ENCODE results near the gene PIP5K1C.

Gene PIP5K1C

DNA sequence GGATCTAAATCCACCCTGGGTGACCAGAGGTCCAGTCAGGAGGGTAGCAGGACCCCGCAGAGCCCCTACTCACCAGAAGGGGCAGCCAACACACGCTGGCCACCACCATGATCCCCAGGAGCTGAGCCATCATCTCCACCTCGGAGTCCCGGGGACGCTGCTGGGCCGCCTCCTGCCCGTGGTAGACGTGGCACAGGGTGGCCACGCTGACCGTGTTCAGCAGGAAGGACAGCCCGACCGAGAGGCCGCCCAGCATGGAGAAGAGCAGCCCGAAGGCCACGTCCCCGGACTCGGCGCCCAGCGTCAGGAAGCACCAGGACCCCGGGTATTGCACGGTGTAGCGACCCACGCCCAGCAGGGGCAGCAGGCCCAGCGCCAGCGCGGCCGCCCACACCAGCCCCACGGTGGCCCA is 100.5 kb downstream of the PIP5K1C start:
- no peak overlapping the region for H2AFZ ChIP-seq (ENCODE audit: low read depth, low read length)
- ATAC-seq (ENCODE audit: insufficient read depth, low read depth): no peak

DNA sequence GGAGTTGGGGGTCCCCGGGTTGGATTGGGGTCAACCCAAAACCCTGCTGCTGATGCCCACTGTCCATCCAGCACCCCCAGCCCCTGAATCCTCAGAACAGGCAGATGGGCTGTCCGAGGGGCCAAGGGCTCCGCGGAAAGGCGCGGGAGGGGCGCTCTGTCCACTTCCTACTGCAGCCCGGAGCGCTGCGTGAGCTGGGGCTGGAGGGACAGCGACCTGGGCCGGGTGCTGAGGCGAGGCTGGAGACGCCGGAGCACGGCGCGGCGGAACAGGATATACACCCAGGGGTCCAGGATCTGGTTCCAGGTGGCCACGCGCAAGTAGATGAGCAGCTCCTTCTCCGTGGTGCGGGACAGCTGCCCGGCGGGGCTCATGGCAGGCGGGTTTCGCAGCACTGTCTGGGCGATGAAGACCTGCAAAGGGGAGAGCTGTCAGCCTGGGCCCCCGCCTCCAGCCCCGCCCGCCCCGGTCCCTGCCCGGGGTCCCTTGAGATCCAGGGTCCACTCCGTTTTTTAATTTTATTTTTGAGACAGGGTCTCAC is 104.7 kb downstream of the PIP5K1C start:
- DNase-seq: no peak
- Histone ChIP-seq H3K4me3 (ENCODE audit: low read depth in 1 of 2, low read length in 2 of 2) (no peak overlapping the region), H3K4me2 (ENCODE audit: insufficient read depth, low read length) (no peak overlapping the region), H3K36me3 (ENCODE audit: insufficient read depth, low read length) (no peaks in the 10 kb centered on the region), H3K27me3 (ENCODE audit: insufficient read depth, low read length, poor library complexity) (no peaks in the 10 kb centered on the region), H3K27ac (ENCODE audit: low read length) (no peak overlapping the region), H3K4me1 (ENCODE audit: insufficient read depth, low read length) (no peaks in the 10 kb centered on the region), H3K79me2 (ENCODE audit: insufficient read depth, low read length) (no peaks in the 10 kb centered on the region), H4K20me1 (ENCODE audit: insufficient read depth, low read length) (no peaks in the 10 kb centered on the region), H2AFZ (ENCODE audit: low read depth, low read length) (no peak overlapping the region), H3K9me3 (ENCODE audit: insufficient read depth, low read length, severe bottlenecking) (peaks cover 4% of the 10 kb centered on the region), H3K9ac (ENCODE audit: low read depth, low read length) (no peak overlapping the region)
- TF ChIP-seq, protein P1, sequence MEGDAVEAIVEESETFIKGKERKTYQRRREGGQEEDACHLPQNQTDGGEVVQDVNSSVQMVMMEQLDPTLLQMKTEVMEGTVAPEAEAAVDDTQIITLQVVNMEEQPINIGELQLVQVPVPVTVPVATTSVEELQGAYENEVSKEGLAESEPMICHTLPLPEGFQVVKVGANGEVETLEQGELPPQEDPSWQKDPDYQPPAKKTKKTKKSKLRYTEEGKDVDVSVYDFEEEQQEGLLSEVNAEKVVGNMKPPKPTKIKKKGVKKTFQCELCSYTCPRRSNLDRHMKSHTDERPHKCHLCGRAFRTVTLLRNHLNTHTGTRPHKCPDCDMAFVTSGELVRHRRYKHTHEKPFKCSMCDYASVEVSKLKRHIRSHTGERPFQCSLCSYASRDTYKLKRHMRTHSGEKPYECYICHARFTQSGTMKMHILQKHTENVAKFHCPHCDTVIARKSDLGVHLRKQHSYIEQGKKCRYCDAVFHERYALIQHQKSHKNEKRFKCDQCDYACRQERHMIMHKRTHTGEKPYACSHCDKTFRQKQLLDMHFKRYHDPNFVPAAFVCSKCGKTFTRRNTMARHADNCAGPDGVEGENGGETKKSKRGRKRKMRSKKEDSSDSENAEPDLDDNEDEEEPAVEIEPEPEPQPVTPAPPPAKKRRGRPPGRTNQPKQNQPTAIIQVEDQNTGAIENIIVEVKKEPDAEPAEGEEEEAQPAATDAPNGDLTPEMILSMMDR (IDR thresholded peaks at IDR 0.05; ENCODE audit: borderline replicate concordance, extremely low read depth, low read length, poor library complexity, severe bottlenecking): no peak
- TF ChIP-seq EZH2 (IDR thresholded peaks at IDR 0.05; ENCODE audit: borderline replicate concordance, low read depth, low read length, severe bottlenecking): no peak
- no peak for ATAC-seq (ENCODE audit: insufficient read depth, low read depth)

More for the DNA sequence above, 100.5 kb downstream of the PIP5K1C start:
- no peaks in the 10 kb centered on the region for H3K4me1 ChIP-seq (ENCODE audit: insufficient read depth, low read length)
- no peak overlapping the region for H3K9ac ChIP-seq (ENCODE audit: low read depth, low read length)
- H3K27ac ChIP-seq (ENCODE audit: low read length): no peak overlapping the region
- no peak overlapping the region for H3K4me3 ChIP-seq (ENCODE audit: low read depth in 1 of 2, low read length in 2 of 2)
- no peaks in the 10 kb centered on the region for H4K20me1 ChIP-seq (ENCODE audit: insufficient read depth, low read length)
- H3K36me3 ChIP-seq (ENCODE audit: insufficient read depth, low read length): no peaks in the 10 kb centered on the region
- no peak for TF ChIP-seq EZH2 (IDR thresholded peaks at IDR 0.05; ENCODE audit: borderline replicate concordance, low read depth, low read length, severe bottlenecking)
- TF ChIP-seq, protein P1 (IDR thresholded peaks at IDR 0.05; ENCODE audit: borderline replicate concordance, extremely low read depth, low read length, poor library complexity, severe bottlenecking): peak; percentile 24
- H3K79me2 ChIP-seq (ENCODE audit: insufficient read depth, low read length): no peaks in the 10 kb centered on the region
- no peak overlapping the region for H3K4me2 ChIP-seq (ENCODE audit: insufficient read depth, low read length)
- H3K9me3 ChIP-seq (ENCODE audit: insufficient read depth, low read length, severe bottlenecking): no peaks in the 10 kb centered on the region
- H3K27me3 ChIP-seq (ENCODE audit: insufficient read depth, low read length, poor library complexity): no peaks in the 10 kb centered on the region
- DNase-seq: no peak

DNA sequence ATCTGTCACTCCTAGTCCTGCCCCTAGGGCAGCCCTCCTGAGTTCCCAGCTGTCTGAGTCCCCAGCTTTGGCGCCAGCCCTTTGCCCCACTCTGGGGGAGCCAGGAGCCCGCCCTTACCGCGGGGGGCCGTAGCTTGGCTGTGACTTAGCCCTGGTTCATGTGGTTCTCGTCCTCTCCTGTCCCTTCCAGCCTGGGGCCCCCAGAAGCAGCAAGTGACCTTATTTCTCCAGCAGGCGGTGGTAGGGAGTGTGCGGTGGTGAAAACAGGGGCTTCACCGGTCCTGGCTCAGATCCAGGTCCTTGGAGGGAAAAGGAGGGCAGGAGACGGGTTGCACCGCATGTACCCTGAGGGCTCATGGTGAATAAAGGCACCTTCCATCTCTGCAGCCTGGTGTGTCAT is 107.1 kb downstream of the PIP5K1C start:
- ATAC-seq (ENCODE audit: insufficient read depth, low read depth) (no peak), DNase-seq (no peak)
- H3K4me2 ChIP-seq (ENCODE audit: insufficient read depth, low read length): no peak overlapping the region
- no peaks in the 10 kb centered on the region for H3K79me2 ChIP-seq (ENCODE audit: insufficient read depth, low read length)
- H3K4me1 ChIP-seq (ENCODE audit: insufficient read depth, low read length): no peaks in the 10 kb centered on the region
- TF ChIP-seq EZH2 (IDR thresholded peaks at IDR 0.05; ENCODE audit: borderline replicate concordance, low read depth, low read length, severe bottlenecking): no peak
- TF ChIP-seq, protein P1 (IDR thresholded peaks at IDR 0.05; ENCODE audit: borderline replicate concordance, extremely low read depth, low read length, poor library complexity, severe bottlenecking): no peak
- no peak overlapping the region for H3K27ac ChIP-seq (ENCODE audit: low read length)
- H3K9me3 ChIP-seq (ENCODE audit: insufficient read depth, low read length, severe bottlenecking): peaks cover 4% of the 10 kb centered on the region
- H3K4me3 ChIP-seq (ENCODE audit: low read depth in 1 of 2, low read length in 2 of 2): no peak overlapping the region
- no peaks in the 10 kb centered on the region for H3K27me3 ChIP-seq (ENCODE audit: insufficient read depth, low read length, poor library complexity)
- no peak overlapping the region for H2AFZ ChIP-seq (ENCODE audit: low read depth, low read length)
- H4K20me1 ChIP-seq (ENCODE audit: insufficient read depth, low read length): no peaks in the 10 kb centered on the region
- H3K36me3 ChIP-seq (ENCODE audit: insufficient read depth, low read length): no peaks in the 10 kb centered on the region
- no peak overlapping the region for H3K9ac ChIP-seq (ENCODE audit: low read depth, low read length)
